Mammary epithelial cell (primary cell): Measurements from ENCODE around the gene GCH1.

ENCODE experiments used
- CTCF ChIP-seq, 2 donors: IDR thresholded peaks in 1 of 2; conservative IDR thresholded peaks in 1 of 2; 2 replicates each; pipeline ENCODE4 v1.5.1; 2011 to 2012; ENCODE audit warnings: inconsistent platforms in 2 of 2, low read length in 2 of 2, mild to moderate bottlenecking in 2 of 2, control low read depth in 1 of 2, low read depth in 1 of 2; ENCODE audit not compliant: insufficient read depth in 1 of 2; ENCODE audit errors: extremely low read depth in 1 of 2
- EZH2 ChIP-seq: IDR thresholded peaks from 2 replicates; pipeline ENCODE4 v1.6.1; 2012; ENCODE audit warnings: low read length, inconsistent platforms, borderline replicate concordance

DNA sequence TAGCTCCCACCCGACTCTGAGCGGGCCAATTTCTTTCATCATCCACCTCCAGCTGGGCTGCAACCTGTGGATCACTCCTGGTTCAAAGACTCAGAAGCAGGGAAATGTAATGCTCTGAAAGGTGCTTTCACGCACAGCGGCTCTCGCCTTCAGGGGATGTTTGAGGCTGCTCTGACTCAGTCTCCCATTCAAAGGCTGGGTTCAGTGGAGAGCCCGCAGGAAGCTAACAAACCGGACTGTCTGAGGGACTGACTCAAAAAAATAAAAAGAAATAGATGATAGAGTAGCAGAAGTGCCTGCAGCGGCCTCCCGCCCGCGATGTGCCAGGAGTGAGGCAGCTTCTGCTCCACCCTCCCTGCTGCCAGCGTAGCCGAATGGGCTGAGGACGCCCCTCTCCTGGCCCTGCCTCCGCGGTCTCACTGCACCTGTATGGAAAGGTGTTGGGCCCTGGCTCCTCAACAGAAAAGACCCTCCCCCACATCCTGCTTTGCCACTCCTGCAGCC, 98.0 kb downstream of the GCH1 start:
- TF ChIP-seq CTCF (conservative IDR thresholded peaks at IDR 0.05 in 1 of 2, IDR thresholded peaks at IDR 0.05 in 1 of 2; ENCODE audit: extremely low read depth in 1 of 2, insufficient read depth in 1 of 2, low read depth in 1 of 2, low read length in 2 of 2) (no peak), EZH2 (no peak)
